GM12864 (cell line): ENCODE data around the gene HRH3.

Experiments used
- DNase-seq: peaks from one replicate; pipeline ENCODE4 v3.0.0-alpha.2; 2011; ENCODE audit warnings: low read depth
- H3K4me3 ChIP-seq: 2 replicates; pipeline ENCODE4 v1.5.1; 2011; ENCODE audit warnings: mild to moderate bottlenecking, low read depth, low read length, control low read depth
- TF ChIP-seq, protein P1 (sequence below): IDR thresholded peaks from 2 replicates; pipeline ENCODE4 v1.5.1; 2011; ENCODE audit warnings: low read depth, mild to moderate bottlenecking, moderate library complexity, low read length, control low read depth, inconsistent platforms; ENCODE audit errors: missing control alignments

The HRH3 gene

DNA sequence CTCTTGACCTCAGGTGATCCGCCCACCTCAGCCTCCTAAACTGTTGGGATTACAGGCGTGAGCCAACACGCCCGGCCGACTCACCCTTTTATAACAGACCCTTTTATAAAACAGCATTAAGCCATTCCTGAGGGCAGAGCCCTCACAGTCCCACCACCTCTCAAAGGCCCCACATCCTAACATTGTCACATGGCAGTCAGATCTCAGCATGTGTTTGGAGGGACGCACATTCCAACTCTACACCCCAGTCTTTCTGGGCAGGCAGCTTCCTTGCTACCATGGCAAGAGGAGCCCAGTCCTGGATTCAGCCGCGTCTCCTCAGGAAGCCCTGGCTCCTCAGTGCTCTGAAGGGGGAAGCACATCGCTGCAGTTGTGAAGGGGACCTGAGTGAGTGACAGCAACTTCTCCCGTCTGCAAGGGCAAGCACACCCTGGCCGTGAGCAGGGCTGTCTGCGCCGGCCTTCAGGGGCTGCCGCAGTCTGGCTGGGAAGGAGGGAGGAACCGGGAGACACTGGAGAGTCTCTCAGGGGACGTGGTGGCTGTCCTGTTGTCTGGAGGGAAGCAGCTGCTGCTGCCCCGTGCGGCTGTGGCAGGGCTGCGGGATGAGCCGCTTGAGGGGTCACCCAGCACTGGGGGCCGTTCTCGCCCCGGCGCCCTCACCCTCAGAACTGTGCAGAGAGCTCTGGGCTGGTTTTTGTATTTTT, 34.1 kb upstream of the HRH3 start:
- TF ChIP-seq, protein P1, sequence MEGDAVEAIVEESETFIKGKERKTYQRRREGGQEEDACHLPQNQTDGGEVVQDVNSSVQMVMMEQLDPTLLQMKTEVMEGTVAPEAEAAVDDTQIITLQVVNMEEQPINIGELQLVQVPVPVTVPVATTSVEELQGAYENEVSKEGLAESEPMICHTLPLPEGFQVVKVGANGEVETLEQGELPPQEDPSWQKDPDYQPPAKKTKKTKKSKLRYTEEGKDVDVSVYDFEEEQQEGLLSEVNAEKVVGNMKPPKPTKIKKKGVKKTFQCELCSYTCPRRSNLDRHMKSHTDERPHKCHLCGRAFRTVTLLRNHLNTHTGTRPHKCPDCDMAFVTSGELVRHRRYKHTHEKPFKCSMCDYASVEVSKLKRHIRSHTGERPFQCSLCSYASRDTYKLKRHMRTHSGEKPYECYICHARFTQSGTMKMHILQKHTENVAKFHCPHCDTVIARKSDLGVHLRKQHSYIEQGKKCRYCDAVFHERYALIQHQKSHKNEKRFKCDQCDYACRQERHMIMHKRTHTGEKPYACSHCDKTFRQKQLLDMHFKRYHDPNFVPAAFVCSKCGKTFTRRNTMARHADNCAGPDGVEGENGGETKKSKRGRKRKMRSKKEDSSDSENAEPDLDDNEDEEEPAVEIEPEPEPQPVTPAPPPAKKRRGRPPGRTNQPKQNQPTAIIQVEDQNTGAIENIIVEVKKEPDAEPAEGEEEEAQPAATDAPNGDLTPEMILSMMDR = no peak
- DNase-seq = no peak
- no peak overlapping the region for H3K4me3 ChIP-seq

GRCh38 chr20:62253398-62253797, 33.3 kb upstream of the HRH3 start:
- DNase-seq = no peak
- H3K4me3 ChIP-seq = no peak overlapping the region
- TF ChIP-seq, protein P1 = no peak

GRCh38 chr20:62252342-62252966, 32.4 kb upstream of the HRH3 start:
- no peak for DNase-seq
- no peak overlapping the region for H3K4me3 ChIP-seq
- TF ChIP-seq, protein P1 = no peak

DNA sequence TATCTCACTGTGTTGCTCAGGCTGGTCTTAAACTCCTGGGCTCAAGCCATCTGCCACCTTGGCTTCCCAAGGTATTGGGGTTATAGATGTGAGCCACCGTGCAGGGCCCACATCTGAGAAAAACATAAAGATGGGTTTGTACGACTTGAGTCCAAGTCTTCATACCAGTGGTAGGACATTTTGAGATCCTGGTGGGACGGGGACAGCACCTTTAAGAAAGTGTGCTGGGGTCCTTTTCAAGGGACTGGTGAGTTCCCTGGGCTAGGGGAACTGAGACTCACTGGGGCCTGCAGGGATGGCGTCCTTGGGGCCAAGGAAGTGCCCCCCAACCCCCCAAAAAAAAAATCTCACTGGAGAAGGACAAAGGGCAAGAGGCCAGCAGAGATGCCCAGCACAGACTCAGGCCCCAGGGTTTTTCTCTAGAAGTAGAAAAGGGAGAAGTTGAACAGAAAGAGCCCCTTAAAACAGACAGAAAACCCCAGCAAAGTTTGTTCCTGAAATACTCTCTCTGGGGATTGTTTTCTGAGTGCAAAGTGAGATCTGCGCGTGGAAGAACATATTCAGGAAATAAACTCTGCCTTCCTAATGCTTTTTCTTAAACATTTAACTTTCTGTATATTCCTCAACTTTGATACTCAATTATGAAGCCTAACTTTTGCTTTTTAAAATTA, 28.9 kb upstream of the HRH3 start:
- DNase-seq = no peak
- TF ChIP-seq, protein P1 = no peak
- no peak overlapping the region for H3K4me3 ChIP-seq

DNA sequence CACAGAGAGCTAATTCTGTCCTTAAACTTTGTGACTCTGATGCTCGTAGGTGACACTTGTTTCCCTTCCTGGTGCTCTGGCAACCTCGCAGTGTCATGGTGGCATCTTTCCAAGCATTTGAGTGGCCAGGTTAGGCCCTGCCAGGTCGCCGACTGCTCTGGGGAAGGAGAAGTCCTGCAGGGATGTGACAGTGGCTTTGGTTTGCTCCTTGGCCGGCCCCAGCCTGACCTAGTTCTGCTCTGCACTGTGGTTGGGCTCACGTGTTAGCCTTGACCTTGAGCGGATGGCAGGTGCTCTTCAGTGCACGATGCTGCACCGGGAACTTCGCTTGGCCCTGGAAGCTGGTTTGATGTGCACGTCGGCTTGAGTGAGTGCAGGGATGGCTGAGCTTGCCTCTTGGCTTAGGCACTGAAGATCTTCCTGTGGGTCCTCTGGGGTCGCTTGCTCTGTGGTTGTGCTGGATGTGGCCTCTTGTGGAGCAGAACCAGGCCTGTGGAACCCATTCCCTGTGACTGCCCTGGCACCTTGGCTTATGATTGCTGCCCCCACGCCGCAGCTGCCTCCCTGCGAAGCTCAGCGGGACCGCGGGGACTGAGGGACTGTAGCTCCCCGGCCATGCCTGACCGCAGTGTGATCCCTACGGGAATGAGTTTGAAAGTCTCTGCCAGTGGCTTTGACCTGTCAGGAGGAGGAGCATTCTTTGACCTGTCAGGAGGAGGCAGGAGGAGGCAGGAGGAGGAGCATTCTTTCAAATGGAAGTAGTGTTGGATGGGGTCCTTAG, 27.0 kb upstream of the HRH3 start:
- no peak overlapping the region for H3K4me3 ChIP-seq
- DNase-seq = no peak
- TF ChIP-seq, protein P1 = no peak

- DNase-seq = no peak
- no peak overlapping the region for H3K4me3 ChIP-seq
- TF ChIP-seq, protein P1 = no peak
Observed at GRCh38 chr20:62246431-62246830, 26.4 kb upstream of the HRH3 start.
